DMS53 treated with DMSO at 0.1 percent for 48 hours (cell line): ENCODE data around the gene CABP2.
"Not testable (repeated sequence)": the region's sequence is repeated elsewhere in the genome, so short reads cannot be mapped to it uniquely, and the experiment has no call there.

ENCODE experiments used
- DNase-seq: peaks from one replicate; lab custom pipeline; 2025; ENCODE audit not compliant: unreplicated experiment; lab: John Stamatoyannopoulos, UW

Gene CABP2

DNA sequence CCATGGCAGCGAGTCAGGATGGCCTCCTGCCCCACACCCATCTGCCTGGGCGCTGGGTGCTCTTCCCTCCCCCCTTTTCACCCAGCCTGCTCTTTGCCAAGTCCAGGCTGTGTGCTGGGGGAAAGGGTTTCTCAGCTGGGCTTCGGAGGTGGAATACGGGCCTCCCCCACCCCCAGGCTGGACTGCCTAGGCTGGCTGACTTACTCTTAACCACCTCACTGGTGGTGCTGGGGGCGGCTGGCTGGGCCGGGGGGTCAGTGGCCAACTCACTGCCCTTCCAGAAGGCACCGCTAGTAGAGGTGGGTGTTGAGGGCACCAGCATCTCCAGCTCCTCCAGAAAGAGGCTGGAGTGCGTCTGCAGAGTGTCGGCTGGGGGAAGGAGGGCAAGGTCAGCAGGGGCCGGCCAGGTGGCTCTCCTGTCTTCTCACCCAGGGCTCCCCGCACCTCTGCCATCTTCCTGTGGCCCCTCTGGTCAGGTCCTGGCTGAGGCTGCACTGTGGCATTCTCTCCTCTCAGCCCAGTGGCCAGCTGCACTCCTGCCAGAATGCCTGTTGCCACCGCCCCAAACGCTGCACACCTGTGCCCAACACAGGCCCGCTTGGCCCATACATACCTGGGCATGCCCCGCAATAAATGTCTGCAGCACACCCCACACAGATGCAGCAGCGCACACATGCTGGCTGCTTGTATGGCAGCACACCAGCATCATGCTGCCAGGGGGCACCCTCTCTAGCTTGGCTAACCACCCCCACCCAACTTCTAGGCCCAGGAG, 27.8 kb downstream of the CABP2 start:
- no peak for DNase-seq

DNA sequence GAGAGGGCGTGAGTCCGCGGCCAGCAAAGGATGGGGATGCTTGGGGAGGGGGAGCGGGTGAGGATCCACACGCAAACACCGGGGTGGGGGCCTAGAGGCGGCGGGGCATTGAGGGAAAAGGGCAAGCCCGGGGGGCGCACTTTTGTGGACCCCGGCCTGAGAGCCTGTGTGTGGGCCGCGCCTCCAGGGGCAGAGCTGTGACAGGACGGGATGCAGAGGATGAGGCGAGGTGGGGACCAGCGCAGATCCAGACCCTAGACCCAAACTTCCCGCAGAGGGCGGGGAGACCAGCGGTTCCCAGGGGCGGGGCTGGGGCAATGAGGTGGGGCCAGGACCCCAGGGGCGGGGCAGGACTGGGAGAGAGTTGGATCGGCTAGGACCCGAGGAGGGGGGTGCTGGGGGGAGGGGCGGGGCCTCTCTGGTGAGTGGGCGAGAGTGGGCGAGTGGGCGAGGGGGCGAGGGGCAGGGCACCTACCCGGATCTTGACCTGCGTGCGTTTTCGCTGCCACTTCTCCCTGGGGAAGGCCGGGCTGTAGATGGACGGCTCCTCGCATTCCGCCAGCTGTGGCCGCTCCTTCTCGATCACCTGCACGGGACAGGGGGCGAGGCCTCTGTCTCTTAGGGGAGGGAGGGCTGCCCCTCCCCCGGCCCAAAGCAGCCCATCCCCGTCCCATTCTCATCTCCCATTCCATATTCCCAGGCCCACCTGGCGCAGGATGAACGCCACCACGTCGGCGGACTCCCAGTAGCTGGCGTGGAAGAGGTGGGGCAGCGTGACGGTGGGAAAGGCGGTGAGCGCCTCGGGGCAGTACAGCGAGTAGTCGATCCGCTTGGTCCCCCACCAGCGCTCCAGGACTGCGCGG, 28.6 kb downstream of the CABP2 start:
- DNase-seq = no peak

DNA sequence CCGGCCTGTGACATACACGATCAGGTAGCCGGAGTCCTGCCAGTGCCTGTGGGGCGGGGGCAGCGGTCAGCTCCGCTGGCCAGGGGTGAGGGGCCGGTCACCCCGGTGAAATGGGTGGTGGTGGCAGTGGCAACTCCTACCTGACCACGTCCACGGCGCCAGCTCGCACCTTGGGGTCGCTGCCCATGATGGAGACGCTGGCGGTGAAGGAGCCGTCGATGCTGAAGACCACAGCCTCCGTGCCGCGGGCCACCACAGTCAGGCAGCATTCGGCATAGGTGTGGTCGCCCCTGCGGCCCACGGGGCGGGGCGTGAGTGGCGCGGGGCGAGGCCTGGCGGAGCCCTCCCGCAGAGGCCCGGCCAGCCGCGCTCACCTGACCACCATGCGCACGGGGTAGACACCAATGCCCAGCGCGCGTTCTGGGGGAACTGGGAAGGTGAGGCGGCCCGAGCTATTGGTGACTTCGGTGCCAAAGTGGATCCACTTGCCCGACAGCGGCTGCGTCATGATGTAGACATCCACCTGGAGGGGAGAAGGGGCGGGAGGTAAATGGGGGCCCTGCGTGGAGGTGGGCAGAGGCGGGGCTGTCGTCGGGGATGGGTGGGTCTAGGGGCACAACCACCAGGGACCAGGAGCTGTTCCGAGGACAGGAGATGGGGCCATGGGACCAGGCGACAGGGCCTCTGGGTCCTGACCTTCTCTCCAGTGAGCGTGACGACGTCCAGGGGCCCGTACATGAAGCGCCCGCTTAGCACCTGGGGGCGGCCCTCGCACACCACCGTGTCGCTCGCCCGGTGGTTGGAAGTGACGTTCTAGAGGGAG, 29.5 kb downstream of the CABP2 start:
- DNase-seq = no peak

DNA sequence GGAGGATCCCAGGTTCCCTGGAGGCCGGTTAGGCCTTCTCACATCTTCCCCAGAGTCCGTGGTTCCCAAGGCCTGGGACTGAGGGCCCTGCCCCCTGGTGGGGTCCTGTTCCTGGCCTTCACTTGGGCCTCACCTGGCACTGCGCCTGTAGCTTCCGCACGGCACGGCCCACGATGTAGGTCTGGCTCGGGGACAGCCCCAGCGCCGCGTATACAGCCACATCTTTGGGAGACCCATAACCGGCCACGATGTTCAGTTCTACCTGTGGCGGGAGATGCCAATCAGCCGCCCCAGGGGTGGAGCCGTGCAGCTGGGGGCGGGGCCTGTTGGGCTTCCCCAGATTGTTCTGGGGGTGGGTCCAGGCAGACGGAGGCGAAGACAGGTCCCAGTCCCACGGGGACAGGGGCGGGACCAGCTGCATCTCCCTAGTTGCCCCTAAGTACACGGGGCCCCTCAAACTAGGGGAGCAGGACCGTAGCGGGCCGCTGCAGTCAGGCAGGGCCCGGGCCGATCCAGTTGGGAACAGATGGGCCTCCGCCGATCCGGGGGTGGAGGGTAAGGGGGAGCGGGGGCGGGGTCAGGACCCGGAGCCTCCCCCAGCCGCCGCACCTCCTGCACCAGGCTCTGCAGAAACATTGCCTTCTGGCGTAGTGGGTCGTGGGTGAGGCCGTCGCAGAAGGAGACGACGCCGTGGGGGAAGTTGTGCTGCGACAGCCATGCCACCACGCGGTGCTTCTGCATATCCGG, 30.3 kb downstream of the CABP2 start:
- no peak for DNase-seq

DNA sequence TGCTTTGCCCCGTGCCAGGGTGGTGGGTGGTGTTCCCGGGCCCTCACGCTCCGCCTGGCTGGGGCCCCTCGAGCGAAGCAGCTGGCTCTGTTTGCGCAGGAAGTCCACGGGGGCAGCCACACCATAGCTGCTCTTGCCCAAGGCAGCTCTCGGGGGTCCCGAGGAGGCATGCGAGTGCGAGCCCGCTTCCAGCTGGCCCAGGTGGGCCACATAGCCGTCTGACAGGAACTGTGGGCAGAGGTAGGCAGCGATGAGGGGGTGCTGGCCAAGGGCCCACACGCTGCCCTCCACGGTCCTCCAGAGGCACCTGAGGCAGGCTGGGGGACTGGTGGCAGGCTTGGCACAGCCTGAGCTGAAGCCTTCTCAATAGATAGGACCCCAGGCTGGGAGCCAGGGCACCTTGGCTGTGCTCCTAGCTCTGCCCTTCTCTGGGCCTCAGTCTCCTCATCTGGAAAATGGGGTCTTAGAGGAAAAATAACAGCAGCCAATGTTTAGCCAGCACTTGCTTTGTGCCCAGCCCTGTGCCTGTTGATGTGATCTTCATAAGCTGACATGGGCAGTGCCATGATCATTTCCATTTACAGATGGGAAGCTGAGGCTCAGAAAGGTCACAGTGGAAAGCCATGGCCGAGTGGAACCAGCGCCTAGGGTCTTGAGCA, 31.0 kb downstream of the CABP2 start:
- DNase-seq = no peak

DNA sequence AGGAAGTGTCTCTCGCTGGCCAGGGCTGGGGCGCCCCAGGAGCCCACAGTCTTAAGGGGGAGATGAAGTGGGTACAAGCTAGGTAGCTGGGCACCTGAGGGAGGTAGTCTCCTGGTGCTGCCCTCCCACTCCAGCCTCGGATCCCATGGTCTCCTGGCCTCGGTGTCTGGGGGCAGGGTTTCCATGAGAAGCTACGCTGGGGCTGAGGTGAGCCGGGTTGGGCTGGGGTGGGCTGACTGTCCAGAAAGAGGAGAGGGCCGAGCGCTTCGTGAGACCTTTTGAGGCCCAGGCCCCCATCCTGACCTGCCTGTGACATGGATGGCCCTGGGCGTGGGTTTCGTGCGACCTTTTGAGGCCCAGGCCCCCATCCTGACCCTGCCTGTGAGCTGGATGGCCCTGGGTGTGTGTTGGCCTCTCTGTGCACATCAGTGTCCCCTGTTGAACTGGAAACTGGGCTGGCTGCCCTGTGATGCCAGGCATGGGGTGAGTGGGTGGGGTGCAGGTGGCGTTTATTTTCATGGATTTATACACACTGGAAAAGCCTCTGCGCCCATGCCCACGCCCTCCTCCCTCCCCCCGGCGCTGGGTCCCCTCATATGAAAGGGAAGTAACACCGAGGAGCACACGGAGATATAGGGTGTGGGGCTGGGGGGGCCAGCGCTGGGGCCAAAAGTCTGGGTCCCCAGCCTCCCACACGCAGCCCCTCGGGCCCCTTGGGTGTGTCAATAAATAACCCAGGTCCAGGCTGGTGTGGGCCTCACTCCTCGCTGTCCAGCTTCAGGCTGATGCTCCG, 31.8 kb downstream of the CABP2 start:
- no peak for DNase-seq

DNA sequence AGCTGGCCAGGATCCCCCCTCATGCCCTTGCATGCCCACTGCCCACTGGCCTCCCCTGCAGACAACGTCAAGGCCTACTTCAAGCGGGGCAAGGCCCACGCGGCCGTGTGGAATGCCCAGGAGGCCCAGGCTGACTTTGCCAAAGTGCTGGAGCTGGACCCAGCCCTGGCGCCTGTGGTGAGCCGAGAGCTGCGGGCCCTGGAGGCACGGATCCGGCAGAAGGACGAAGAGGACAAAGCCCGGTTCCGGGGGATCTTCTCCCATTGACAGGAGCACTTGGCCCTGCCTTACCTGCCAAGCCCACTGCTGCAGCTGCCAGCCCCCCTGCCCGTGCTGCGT, 32.5 kb downstream of the CABP2 start:
- DNase-seq = no peak

DNA sequence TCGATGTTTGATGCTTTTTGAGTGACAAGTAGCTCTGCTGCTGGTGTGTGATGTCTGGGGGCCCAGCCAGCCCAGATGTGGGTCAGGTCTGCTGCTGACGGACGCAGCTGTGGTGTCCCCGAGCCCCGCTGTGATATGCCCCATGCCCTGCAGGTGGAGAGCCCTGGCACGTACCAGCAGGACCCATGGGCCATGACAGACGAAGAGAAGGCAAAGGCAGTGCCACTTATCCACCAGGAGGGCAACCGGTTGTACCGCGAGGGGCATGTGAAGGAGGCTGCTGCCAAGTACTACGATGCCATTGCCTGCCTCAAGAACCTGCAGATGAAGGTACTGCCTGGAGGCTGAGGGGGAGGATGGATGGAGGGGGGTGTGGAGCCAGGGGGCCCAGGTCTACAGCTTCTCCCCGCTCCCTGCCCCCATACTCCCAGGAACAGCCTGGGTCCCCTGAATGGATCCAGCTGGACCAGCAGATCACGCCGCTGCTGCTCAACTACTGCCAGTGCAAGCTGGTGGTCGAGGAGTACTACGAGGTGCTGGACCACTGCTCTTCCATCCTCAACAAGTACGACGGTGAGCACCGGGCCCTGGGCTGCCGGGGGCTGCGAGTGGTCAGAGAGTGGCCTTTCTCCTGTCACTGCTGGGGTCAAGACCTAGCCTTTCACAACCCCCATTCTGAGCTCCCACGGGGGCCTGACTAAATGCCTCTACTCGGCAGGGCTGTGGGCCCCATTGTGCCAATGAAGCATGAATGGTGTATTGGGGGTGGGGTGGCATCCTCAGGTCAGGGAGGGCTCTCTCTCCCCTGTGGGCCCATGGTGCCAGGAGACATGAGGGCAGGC, 33.1 kb downstream of the CABP2 start:
- no peak for DNase-seq

DNA sequence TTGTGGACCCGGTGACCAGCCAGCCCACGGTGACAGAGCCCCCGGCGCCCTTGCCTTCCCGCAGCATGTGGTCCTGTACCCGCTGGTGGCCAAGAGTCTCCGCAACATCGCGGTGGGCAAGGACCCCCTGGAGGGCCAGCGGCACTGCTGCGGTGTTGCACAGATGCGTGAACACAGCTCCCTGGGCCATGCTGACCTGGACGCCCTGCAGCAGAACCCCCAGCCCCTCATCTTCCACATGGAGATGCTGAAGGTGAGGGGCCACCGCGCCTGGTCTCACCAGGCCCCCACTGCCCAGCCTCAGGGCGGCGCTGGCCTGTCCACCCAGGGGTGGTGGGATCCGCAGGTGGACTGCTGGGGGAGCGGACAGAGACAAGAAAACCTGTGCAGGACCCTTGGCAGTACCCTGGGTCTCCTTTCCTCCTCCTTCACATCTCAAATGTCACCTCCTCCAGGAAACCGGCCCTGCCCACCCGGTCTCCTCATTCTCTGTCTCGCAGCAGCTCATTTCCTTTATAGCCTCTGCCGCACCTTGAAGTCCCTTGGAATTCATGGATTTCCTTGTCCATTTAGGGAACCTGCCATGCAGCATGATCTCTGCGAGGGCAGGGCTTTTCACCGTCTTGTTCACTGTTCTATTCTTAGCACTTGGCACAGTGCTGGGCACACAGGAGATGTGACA, 33.9 kb downstream of the CABP2 start:
- no peak for DNase-seq

DNA sequence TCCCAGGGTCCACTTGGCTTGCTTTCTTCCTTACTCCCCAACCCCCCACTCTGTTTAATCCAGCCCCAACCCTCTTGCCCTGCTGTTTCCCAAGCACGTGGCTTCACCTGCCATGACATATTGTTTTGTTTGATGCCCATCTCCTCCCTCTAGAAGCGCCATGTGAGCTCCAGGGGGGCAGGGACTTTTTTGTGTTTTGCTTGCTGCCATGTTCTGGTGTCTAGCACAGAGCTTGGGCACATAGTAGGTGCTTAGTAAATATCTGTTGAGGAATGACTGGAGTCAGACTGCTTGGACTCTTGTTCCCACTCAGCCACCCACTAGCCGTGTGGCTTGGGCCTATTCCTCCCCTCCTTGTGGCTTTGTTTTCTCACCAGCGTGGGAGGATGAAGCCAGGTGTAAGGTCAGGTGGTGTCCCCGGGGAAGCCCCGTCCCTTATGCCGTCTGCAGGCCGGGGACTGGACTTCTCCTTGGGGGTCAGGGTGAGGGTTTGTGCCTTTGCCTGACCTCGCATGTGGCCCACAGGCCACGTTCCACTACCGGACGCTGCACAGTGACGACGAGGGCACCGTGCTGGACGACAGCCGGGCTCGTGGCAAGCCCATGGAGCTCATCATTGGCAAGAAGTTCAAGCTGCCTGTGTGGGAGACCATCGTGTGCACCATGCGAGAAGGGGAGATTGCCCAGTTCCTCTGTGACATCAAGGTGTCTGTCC, 36.6 kb downstream of the CABP2 start:
- DNase-seq = no peak

DNA sequence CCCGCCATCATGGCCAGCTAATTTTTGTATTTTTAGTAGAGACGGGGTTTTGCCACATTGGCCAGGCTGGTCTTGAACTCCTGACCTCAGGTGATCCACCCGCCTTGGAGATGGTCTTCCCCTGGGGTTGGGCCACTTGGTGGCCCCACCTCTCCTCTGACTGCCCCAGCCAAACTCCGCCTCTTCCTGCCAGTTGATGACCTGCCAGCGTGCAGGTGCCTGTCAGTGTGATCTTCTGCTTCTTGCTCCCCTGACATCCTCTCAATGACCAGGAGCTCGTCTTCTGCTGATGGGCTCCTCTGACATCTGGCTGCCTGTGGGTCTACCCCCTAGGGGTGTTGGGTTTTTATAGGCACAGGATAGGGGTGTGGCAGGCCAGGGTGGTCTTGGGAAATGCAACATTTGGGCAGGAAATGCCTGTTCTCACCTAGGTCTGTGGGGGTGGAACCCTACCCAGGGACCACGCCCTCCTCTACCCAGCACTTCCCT, 37.3 kb downstream of the CABP2 start:
- DNase-seq = not testable (repeated sequence)

DNA sequence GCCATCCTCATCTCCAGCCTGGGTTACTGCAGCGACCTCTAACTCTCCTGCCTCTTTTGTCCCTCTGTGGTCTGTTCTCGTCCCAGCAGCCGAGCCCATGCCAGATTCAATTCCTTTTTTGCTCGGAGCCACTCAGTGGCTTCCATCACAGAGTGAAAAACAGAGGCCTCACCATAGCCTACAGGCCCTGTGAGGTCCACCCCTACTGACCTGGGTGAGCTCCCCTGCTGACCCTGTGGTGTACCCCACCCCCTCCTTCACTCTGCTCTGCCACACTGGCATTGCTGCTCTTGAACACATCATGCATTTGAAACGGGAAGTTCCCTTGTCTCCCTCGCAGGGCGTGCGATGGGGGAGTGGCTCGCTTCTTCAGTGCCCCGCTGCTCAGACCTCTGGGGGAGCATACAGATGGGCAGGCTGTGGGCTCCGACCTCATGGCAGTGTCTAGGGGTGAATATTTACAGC, 38.4 kb downstream of the CABP2 start:
- no peak for DNase-seq

DNA sequence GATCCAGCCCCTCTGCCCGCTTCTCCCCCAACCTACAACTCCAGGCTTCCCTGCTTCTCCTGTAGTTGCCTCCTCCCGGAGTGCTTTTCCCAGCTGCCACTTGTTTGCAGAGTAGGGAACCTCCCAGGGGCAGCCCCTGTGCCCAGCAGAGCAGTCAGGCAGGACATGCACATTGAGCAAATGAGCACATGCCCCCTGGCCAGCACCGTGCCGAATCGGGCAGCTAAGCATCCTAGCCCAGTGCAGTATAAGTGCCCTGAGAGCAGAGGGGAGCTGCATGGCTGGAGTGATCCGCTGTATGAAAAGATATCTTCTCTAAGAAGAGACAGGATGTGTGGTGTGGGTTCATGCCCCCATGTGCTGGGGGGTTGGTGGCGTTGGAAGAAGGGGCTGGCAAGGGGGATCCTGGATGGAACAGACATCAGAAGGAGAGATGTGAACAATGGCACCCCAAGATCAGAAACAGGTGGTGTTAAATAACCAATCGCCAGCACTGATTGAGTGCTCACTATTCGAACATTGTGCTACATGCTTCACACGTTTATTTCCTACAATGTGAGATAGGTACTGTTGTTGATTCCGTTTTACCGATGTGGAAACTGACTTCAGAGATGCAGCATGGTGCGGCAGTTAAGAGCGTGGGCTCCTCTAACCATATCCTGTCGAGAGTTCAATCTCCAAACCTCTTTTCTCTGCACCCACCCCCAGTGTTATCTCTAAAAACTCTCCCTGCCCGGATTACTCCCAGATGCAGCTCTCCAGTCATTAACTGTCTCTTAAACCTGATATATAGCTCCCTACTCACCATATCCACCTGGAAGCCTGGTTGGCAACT, 39.2 kb downstream of the CABP2 start:
- no peak for DNase-seq

DNA sequence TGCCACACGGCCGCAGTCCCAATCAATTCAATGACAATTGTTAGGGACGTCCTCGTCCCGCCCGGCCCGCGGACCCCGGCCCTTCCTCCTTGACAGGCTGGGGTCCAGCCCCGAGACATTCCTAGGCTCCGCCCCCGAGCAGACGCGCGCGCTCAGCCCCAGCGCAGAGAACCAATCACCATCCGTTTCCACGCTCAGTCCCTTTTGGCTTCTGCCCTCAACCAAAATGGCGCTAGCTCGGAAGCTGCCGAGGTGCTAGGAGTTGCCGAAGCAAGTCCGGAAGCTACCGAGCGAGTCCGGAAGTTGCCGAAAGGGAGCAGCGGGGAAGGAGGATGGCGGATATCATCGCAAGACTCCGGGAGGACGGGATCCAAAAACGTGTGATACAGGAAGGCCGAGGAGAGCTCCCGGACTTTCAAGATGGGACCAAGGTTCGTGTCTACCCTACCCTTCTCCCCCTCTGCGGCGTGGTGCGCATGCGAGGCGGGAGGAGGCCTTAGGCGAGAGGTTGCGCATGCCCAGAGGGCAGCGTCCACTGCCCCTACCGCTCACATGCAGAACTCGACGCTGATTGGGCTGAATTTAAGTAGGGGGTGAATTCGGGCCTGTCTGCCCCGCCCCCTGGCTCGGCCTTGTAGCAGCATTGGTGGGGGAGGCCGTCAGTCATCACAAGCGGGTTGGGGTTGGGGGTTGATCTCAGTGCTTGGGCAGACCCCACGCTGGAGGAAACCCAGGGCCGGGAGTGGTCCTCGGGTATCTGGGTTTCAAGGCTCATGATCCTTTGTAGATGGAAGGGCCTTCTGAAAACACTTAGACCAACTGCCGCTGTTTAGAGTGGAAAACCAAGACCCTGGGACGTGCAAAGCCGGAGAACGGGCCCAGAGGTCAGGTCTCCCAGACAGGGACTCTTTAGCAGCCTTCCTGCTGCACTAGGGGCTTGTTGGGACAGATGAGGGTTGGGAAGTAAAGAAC, 40.1 kb downstream of the CABP2 start, which contains the start of gene AIP:
Gene AIP, plus strand, starts transcription at position 200 of the 972 bp plus-strand sequence. Its CDS starts 133 bp downstream, at position 333.
- DNase-seq = peak; percentile 99

DNA sequence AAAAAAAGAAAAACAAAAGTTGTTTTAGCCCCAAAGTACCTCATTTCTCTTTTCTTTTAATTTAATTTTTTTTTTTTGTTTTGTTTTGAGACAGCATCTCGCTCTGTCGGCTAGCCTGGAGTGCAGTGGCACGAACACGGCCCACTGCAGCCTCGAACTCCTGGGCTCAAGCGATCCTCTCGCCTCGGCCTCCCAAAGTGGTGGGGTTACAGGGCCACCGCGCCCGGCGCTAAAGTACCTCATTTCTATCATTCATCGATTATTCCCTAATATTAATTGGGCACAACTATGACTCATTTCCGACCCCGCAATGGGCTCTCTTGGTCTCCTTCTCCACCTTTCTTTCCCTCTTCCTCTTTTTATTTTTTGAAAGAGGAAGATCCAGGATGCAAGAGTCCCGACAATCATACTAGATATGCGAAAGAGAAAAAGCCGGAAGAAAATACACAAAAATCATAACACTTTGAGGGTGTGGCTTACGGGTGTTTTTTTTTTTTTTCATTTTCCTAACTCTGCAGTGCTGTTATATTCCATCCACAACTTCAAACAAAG, 40.9 kb downstream of the CABP2 start:
- peak; percentile 80 for DNase-seq
